ENCODE results near the gene TMEM51.

The TMEM51 gene

DNA sequence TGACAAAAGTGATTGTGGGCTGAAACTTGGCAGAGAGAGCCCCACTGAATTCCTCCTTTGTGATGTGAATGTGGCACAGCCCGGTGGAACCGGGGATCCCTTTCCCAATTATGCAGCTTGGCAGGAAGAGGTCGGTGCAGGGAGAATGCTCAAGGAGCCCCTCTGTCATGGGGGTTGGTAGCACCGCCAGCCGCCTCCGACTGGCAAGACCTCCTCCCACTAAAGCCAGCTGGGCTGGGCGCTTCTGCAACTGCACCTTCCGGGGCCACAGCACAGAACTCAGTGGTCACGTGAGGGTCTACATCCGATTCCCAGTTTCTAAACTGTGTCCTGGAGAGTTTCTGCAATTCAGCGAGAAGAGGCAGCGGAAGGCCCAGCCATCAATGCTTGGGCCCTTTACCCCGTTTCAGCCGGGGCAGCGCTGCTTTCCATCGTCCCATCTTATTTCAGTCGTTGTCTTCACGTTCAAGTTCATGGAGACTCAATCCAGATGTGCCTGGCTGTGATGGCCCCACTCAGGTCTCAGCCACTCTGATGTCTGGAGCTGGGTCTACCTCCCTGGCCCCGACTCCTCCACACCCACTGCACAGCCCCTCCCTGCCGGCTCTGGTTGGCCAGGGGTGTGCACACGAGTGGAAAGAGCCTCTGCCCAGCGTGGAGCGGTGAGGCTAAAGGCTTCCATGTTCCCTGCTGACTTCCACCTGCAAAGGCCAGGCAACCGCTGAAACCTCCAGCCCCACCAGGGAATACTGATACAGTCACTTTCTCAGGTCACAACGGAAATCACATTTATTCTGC lies 53.7 kb downstream of the TMEM51 start:
- Histone ChIP-seq H3K27ac (ENCODE audit: low read depth, low read length) (no peak overlapping the region), H3K4me3 (ENCODE audit: low read depth, low read length) (no peak overlapping the region), H2AFZ (ENCODE audit: low read length, unreplicated experiment) (no peak overlapping the region)

DNA sequence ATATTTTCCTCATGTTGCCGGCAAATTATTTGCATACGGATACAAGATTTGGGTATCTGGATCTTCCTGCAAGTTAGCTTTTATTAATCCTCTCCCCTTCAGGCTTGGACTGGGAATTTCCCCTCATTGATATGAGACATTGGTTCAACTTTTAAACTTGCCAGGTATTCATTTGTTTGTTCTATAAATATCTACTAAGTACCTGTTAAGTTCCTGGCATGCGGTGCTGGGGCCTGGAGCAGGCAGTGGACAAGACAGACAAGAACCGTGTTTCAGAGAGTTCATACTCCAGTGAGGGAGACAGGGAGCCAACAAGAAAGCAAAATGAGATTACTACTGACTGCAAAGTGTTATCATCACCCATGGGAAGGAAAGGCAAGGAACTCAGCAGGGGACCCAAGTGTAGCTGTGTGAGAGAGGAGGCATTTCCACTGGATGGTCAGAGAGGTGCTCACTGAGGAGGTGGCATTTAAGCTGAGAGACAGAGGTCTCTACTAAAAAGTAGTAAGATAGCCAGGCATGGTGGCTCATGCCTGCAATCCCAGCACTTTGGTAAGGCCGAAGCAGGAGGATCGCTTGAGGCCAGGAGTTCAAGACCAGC lies 54.4 kb downstream of the TMEM51 start:
- no peak overlapping the region for H3K4me3 ChIP-seq (ENCODE audit: low read depth, low read length)
- H3K79me2 ChIP-seq (ENCODE audit: control insufficient read depth, insufficient read depth, low read length, unreplicated experiment), result no peaks in the 10 kb centered on the region
- no peak overlapping the region for H2AFZ ChIP-seq (ENCODE audit: low read length, unreplicated experiment)
- no peaks in the 10 kb centered on the region for H3K4me1 ChIP-seq (ENCODE audit: control insufficient read depth, insufficient read depth, low read length, unreplicated experiment)
- no peaks in the 10 kb centered on the region for H3K36me3 ChIP-seq (ENCODE audit: insufficient read depth, low read length)
- no peaks in the 10 kb centered on the region for H3K27me3 ChIP-seq (ENCODE audit: insufficient read depth, low read length)
- H3K27ac ChIP-seq (ENCODE audit: low read depth, low read length), result no peak overlapping the region

More for the DNA sequence above, 53.7 kb downstream of the TMEM51 start:
- no peaks in the 10 kb centered on the region for H3K79me2 ChIP-seq (ENCODE audit: control insufficient read depth, insufficient read depth, low read length, unreplicated experiment)
- no peaks in the 10 kb centered on the region for H3K36me3 ChIP-seq (ENCODE audit: insufficient read depth, low read length)
- H3K4me1 ChIP-seq (ENCODE audit: control insufficient read depth, insufficient read depth, low read length, unreplicated experiment), result no peaks in the 10 kb centered on the region
- no peaks in the 10 kb centered on the region for H3K27me3 ChIP-seq (ENCODE audit: insufficient read depth, low read length)

DNA sequence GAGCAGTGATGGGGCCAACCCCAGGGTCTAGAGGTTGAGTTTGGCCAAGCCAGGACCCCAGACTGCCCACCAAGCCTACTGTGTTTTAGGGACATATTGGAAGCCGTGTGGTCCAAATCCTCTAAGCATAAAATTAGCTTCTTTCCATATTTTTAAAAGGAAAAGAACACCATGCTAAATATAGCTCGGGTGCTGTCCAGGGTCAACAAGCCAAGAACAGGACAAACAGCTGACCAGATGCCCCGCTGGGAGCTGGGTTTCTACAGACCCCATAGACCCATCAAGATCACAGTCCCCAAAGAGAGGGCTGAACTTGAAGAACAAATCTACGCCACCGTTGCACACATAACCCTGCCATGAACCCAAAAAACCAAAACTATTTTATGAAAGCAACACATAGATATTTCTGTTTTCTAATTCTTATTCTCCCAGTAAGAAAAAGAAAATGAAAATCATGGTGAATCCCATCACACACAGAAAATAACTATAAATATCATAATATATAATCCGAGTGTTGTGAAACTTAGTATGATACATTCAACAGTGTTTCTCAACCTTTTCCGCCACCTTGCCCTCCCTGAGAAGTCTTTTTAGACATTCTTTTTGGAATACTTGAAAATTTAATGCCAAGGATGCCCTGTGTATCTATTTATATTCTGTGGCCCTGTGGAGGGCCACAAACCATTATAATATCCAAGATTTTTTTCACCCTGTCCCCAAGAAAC lies 57.3 kb downstream of the TMEM51 start:
- H3K27ac ChIP-seq (ENCODE audit: low read depth, low read length), result no peak overlapping the region
- H3K27me3 ChIP-seq (ENCODE audit: insufficient read depth, low read length), result no peaks in the 10 kb centered on the region
- H2AFZ ChIP-seq (ENCODE audit: low read length, unreplicated experiment), result no peak overlapping the region
- H3K36me3 ChIP-seq (ENCODE audit: insufficient read depth, low read length), result no peaks in the 10 kb centered on the region
- H3K4me1 ChIP-seq (ENCODE audit: control insufficient read depth, insufficient read depth, low read length, unreplicated experiment), result no peaks in the 10 kb centered on the region
- no peaks in the 10 kb centered on the region for H3K79me2 ChIP-seq (ENCODE audit: control insufficient read depth, insufficient read depth, low read length, unreplicated experiment)
- no peak overlapping the region for H3K4me3 ChIP-seq (ENCODE audit: low read depth, low read length)

DNA sequence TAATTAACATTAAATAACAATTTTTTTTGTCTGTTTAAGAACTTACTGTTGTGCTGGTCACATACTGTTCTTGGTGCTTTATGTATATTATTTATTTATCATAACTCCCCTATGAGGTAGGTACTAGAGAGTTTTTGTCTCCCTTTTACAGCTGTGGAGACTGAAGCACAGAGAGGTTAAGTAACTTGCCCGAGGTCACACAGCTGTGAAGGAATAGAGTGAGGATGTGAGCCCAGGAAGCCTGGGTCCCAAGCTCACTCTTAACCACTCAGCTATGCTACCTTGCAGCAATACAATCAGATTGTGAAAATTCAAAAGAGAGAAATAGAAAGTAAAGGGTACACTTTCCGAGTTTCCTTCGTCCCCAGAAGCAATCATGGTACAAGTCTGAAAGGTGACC lies 57.9 kb downstream of the TMEM51 start:
- Histone ChIP-seq H3K79me2 (ENCODE audit: control insufficient read depth, insufficient read depth, low read length, unreplicated experiment) (no peaks in the 10 kb centered on the region), H3K27ac (ENCODE audit: low read depth, low read length) (no peak overlapping the region), H3K4me1 (ENCODE audit: control insufficient read depth, insufficient read depth, low read length, unreplicated experiment) (no peaks in the 10 kb centered on the region), H3K4me3 (ENCODE audit: low read depth, low read length) (no peak overlapping the region), H3K27me3 (ENCODE audit: insufficient read depth, low read length) (no peaks in the 10 kb centered on the region), H2AFZ (ENCODE audit: low read length, unreplicated experiment) (no peak overlapping the region), H3K36me3 (ENCODE audit: insufficient read depth, low read length) (no peaks in the 10 kb centered on the region)

DNA sequence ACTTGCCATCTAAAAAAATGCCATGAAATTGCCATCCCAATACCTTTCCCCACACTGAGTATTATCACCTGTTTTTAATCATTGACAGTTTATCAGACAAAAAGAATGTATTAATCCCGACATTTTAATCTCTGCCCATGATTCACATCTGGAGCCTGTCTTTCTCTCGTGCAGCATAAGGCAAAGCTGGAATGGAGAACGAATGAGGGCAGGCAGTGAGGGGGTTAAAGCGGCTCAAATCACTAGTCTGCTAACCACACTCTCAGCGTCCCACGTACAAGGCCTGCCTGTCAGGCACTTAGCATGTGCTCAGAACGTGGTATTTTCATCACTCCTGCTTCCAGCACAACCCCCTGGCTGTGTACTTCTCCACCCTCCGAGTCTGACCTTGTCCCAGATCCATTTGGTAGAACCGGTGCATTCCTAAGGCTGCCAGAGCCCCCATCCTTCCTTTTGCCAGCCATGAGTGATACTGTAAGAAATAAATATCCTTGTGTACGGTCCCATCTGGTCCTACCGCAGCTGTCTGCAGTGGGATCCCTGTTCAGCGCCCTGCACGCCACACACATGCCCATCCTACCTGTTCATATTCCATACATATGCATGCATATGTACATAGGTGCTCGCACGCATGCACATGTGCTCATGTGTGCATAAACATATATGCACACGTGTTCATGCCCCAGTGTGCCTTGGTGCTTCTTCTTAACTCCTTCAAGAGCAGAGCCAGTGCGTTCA lies 58.8 kb downstream of the TMEM51 start:
- no peak overlapping the region for H2AFZ ChIP-seq (ENCODE audit: low read length, unreplicated experiment)
- no peaks in the 10 kb centered on the region for H3K27me3 ChIP-seq (ENCODE audit: insufficient read depth, low read length)
- no peaks in the 10 kb centered on the region for H3K36me3 ChIP-seq (ENCODE audit: insufficient read depth, low read length)
- no peaks in the 10 kb centered on the region for H3K79me2 ChIP-seq (ENCODE audit: control insufficient read depth, insufficient read depth, low read length, unreplicated experiment)
- H3K27ac ChIP-seq (ENCODE audit: low read depth, low read length), result no peak overlapping the region
- H3K4me3 ChIP-seq (ENCODE audit: low read depth, low read length), result no peak overlapping the region
- H3K4me1 ChIP-seq (ENCODE audit: control insufficient read depth, insufficient read depth, low read length, unreplicated experiment), result no peaks in the 10 kb centered on the region

DNA sequence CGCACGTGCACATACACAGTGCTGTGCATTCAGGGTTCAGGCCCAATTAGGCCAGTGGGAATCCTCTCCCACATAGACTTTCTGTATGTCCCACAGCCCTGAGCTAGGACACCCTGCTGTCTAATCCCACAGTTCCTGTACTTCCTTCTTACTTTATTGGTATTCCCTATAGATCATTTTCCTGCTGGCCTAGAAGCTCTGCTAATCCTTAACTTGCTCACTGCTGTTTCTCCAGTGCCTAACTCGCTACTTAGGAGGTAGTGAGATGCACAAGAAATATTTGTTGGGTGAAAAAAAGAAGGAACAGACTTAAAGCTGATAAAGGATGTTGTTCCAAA lies 59.4 kb downstream of the TMEM51 start:
- no peaks in the 10 kb centered on the region for H3K27me3 ChIP-seq (ENCODE audit: insufficient read depth, low read length)
- no peaks in the 10 kb centered on the region for H3K36me3 ChIP-seq (ENCODE audit: insufficient read depth, low read length)
- no peaks in the 10 kb centered on the region for H3K79me2 ChIP-seq (ENCODE audit: control insufficient read depth, insufficient read depth, low read length, unreplicated experiment)
- no peaks in the 10 kb centered on the region for H3K4me1 ChIP-seq (ENCODE audit: control insufficient read depth, insufficient read depth, low read length, unreplicated experiment)
- no peak overlapping the region for H3K4me3 ChIP-seq (ENCODE audit: low read depth, low read length)
- no peak overlapping the region for H3K27ac ChIP-seq (ENCODE audit: low read depth, low read length)
- no peak overlapping the region for H2AFZ ChIP-seq (ENCODE audit: low read length, unreplicated experiment)

DNA sequence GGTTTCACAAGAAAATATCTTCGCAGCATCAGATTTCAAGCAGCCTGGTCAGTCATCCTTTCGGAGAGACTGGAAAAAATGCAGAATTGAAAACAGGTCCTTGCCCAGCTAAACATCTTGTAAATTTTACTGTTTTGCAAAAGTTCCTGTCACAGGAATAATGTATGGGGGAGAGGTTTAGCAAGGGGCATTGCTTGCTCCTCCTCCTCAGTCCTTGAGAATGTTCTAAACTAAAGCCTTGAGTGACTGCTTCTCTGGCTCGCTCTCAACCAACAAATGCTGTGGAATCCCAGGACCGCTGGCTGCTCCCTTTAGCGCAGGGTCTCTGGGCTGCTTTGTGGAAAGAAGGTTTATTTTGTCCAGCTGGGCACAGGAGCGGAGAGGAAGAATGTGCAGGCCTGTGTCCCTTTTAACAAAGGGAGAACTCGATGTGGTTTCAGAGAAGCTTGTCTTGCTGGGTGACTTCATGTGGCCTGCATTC lies 59.8 kb downstream of the TMEM51 start:
- no peak overlapping the region for H2AFZ ChIP-seq (ENCODE audit: low read length, unreplicated experiment)
- H3K27ac ChIP-seq (ENCODE audit: low read depth, low read length), result no peak overlapping the region
- H3K4me1 ChIP-seq (ENCODE audit: control insufficient read depth, insufficient read depth, low read length, unreplicated experiment), result peaks cover 5% of the 10 kb centered on the region
- H3K36me3 ChIP-seq (ENCODE audit: insufficient read depth, low read length), result no peaks in the 10 kb centered on the region
- no peak overlapping the region for H3K4me3 ChIP-seq (ENCODE audit: low read depth, low read length)
- H3K79me2 ChIP-seq (ENCODE audit: control insufficient read depth, insufficient read depth, low read length, unreplicated experiment), result no peaks in the 10 kb centered on the region
- no peaks in the 10 kb centered on the region for H3K27me3 ChIP-seq (ENCODE audit: insufficient read depth, low read length)

DNA sequence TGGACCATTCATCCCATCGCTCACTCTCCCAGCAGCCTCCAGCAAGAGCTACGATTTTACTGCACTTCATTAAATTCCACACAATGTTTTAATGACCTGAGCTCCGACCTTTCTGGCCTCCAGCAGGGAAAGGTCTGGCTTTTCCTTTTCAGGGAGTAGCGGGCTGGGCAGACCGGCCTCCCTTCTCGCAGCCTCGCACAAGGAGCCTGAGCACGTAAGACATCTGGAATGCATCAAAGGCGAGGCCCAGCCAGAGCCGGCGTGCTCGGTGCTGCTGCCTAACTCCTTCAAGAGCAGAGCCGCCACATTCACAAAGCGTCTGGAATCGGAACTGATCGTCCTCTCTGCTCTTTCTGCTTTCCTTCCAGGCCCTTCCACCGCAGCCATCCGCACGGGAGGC lies 61.0 kb downstream of the TMEM51 start:
- no peak overlapping the region for H2AFZ ChIP-seq (ENCODE audit: low read length, unreplicated experiment)

DNA sequence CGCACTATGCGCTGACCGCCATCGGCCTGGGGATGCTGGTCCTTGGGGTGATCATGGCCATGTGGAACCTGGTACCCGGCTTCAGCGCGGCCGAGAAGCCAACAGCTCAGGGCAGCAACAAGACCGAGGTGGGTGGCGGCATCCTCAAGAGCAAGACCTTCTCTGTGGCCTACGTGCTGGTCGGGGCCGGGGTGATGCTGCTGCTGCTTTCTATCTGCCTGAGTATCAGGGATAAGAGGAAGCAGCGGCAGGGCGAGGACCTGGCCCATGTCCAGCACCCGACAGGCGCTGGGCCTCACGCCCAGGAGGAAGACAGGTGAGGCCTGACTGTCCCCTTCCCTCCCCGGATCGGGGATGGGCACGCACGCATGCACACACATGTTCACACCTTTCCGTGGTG lies 61.6 kb downstream of the TMEM51 start:
- H3K79me2 ChIP-seq (ENCODE audit: control insufficient read depth, insufficient read depth, low read length, unreplicated experiment), result no peaks in the 10 kb centered on the region
- no peaks in the 10 kb centered on the region for H3K36me3 ChIP-seq (ENCODE audit: insufficient read depth, low read length)
- H3K4me1 ChIP-seq (ENCODE audit: control insufficient read depth, insufficient read depth, low read length, unreplicated experiment), result peaks cover 9% of the 10 kb centered on the region
- H3K27me3 ChIP-seq (ENCODE audit: insufficient read depth, low read length), result no peaks in the 10 kb centered on the region
- H3K4me3 ChIP-seq (ENCODE audit: low read depth, low read length), result no peak overlapping the region
- H2AFZ ChIP-seq (ENCODE audit: low read length, unreplicated experiment), result no peak overlapping the region
- no peak overlapping the region for H3K27ac ChIP-seq (ENCODE audit: low read depth, low read length)

More for the DNA sequence above, 61.0 kb downstream of the TMEM51 start:
- Histone ChIP-seq H3K27ac (ENCODE audit: low read depth, low read length) (no peak overlapping the region), H3K36me3 (ENCODE audit: insufficient read depth, low read length) (no peaks in the 10 kb centered on the region), H3K4me3 (ENCODE audit: low read depth, low read length) (no peak overlapping the region), H3K79me2 (ENCODE audit: control insufficient read depth, insufficient read depth, low read length, unreplicated experiment) (no peaks in the 10 kb centered on the region), H3K4me1 (ENCODE audit: control insufficient read depth, insufficient read depth, low read length, unreplicated experiment) (peaks cover 9% of the 10 kb centered on the region), H3K27me3 (ENCODE audit: insufficient read depth, low read length) (no peaks in the 10 kb centered on the region)

DNA sequence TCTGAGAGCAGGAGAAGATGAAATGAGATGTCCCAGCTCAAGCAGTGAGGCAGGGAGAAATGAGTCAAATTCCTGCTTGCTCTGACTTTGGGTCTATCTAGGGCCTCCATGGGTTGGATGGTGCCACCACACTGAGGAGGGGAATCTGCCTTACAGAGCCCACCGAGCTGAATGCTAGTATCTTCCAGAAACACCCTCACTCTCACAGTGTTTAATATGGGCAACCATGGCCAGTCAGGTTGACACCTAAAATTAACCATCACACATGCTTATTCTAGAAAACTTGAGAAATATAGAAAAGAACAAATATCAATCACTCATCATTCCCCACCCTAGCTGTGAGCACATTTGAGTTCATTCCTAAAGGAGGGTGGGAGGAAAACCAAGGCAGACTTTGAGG lies 64.1 kb downstream of the TMEM51 start:
- no peaks in the 10 kb centered on the region for H3K27me3 ChIP-seq (ENCODE audit: insufficient read depth, low read length)
- H3K36me3 ChIP-seq (ENCODE audit: insufficient read depth, low read length), result no peaks in the 10 kb centered on the region
- H3K27ac ChIP-seq (ENCODE audit: low read depth, low read length), result no peak overlapping the region
- peaks cover 9% of the 10 kb centered on the region for H3K4me1 ChIP-seq (ENCODE audit: control insufficient read depth, insufficient read depth, low read length, unreplicated experiment)
- no peak overlapping the region for H3K4me3 ChIP-seq (ENCODE audit: low read depth, low read length)
- H2AFZ ChIP-seq (ENCODE audit: low read length, unreplicated experiment), result no peak overlapping the region
- H3K79me2 ChIP-seq (ENCODE audit: control insufficient read depth, insufficient read depth, low read length, unreplicated experiment), result no peaks in the 10 kb centered on the region

Data from ACC112 (cell line).